K562 (cell line): Measurements from ENCODE around the gene CRLF1. TPM values are rescaled to one million over a fixed set of nuclear protein-coding genes. Genes with fewer than 3 reads are reported as not detected.

ENCODE experiments used
- CC2D1A ChIP-seq: fragments of 450-650 bp; IDR thresholded peaks from 2 replicates; pipeline ENCODE4 v1.6.1; 2017; ENCODE audit warnings: mild to moderate bottlenecking
- FOXJ3 ChIP-seq: sonication (generic); formaldehyde crosslinking; IDR thresholded peaks from 2 replicates; pipeline ENCODE4 v1.4.0; 2020; ENCODE audit warnings: mild to moderate bottlenecking, missing genetic modification reagents
- NR4A1 ChIP-seq, 2 experiments: fragments of 250-450 bp in 1 of 2; fragments of 450-650 bp in 1 of 2; sonication (Bioruptor Pico) in 1 of 2; IDR thresholded peaks; 2 replicates each; pipeline versions ENCODE4 v1.4.0 to v1.6.1; 2016 to 2020; ENCODE audit warnings: mild to moderate bottlenecking in 2 of 2, missing compliant biosample characterization in 1 of 2, missing genetic modification characterization in 1 of 2, moderate library complexity in 1 of 2
- TEAD1 ChIP-seq, 2 experiments: fragments of 450-650 bp in 1 of 2; sonication (generic) in 1 of 2; formaldehyde crosslinking; IDR thresholded peaks; 2 replicates each; pipeline versions ENCODE4 v1.4.0 to v1.8.0; 2020 to 2022; ENCODE audit warnings: mild to moderate bottlenecking in 2 of 2, missing genetic modification reagents in 1 of 2
- ZFP30 ChIP-seq: fragments of 250-450 bp; sonication (Bioruptor Pico); IDR thresholded peaks from 2 replicates; pipeline ENCODE4 v1.8.0; 2022; ENCODE audit warnings: moderate library complexity, mild to moderate bottlenecking, inconsistent platforms, borderline replicate concordance
- ZNF24 ChIP-seq: fragments of 450-650 bp; IDR thresholded peaks from 2 replicates; pipeline ENCODE4 v1.6.1; 2016
- ZNF263 ChIP-seq: sonication (generic); formaldehyde crosslinking; IDR thresholded peaks from 2 replicates; pipeline ENCODE4 v1.8.0; 2022; ENCODE audit warnings: mild to moderate bottlenecking, missing genetic modification reagents, borderline replicate concordance
- polyA plus RNA-seq, 8 experiments: library from polyadenylated mRNA; depleted of rRNA in 4 of 8; stranded (reverse) in 5 of 8; unstranded in 3 of 8; fragments of >200 nt; fragmentation: Nextera tagmentation in 2 of 8; fragmentation: Illumina TruSeq in 1 of 8; extraction: Ambion mirVana in 2 of 8; extraction: Trizol in 1 of 8; gene quantifications; 2 replicates each; pipeline versions ENCODE4 v1.2.1 to v1.2.3, GENCODE V29; 2011 to 2014; ENCODE audit warnings: inconsistent platforms in 1 of 8, missing spikeins in 1 of 8
- total RNA-seq, 7 experiments: library from RNA; depleted of rRNA in 6 of 7; stranded (reverse); fragments of >200 nt in 6 of 7; fragmentation: Illumina TruSeq in 2 of 7; extraction: Trizol in 2 of 7; gene quantifications; 2 replicates each; pipeline versions ENCODE4 v1.2.1 to v1.2.3, GENCODE V29; 2011 to 2021; ENCODE audit warnings: low replicate concordance in 1 of 7
- TF ChIP-seq, protein P1 (sequence below): fragments of 450-650 bp; IDR thresholded peaks from 2 replicates; pipeline ENCODE4 v1.6.1; 2016; ENCODE audit warnings: borderline replicate concordance
- TF ChIP-seq, protein P2 (sequence below), 2 experiments: fragments of 450-650 bp; IDR thresholded peaks; 2 replicates each; pipeline ENCODE4 v1.6.1; 2016
- TF ChIP-seq, protein P3 (sequence below): fragments of 250-450 bp; sonication (Bioruptor Pico); IDR thresholded peaks from 2 replicates; pipeline ENCODE4 v1.4.0; 2020
- TF ChIP-seq, protein P4 (sequence below): fragments of 450-650 bp; IDR thresholded peaks from 2 replicates; pipeline ENCODE4 v1.6.1; 2016; ENCODE audit warnings: low read depth, mild to moderate bottlenecking, moderate library complexity
- TF ChIP-seq, protein P5 (sequence below): fragments of 450-650 bp; IDR thresholded peaks from 2 replicates; pipeline ENCODE4 v1.6.1; 2018; ENCODE audit not compliant: partially characterized antibody

CRLF1 gene
- total and polyA plus RNA-seq, 9 of the 15 experiments (the other 6 are each of a cell fraction or from before 2014, with no cell fraction given), result 0.85 to 3.6 (median 1.7) TPM

DNA sequence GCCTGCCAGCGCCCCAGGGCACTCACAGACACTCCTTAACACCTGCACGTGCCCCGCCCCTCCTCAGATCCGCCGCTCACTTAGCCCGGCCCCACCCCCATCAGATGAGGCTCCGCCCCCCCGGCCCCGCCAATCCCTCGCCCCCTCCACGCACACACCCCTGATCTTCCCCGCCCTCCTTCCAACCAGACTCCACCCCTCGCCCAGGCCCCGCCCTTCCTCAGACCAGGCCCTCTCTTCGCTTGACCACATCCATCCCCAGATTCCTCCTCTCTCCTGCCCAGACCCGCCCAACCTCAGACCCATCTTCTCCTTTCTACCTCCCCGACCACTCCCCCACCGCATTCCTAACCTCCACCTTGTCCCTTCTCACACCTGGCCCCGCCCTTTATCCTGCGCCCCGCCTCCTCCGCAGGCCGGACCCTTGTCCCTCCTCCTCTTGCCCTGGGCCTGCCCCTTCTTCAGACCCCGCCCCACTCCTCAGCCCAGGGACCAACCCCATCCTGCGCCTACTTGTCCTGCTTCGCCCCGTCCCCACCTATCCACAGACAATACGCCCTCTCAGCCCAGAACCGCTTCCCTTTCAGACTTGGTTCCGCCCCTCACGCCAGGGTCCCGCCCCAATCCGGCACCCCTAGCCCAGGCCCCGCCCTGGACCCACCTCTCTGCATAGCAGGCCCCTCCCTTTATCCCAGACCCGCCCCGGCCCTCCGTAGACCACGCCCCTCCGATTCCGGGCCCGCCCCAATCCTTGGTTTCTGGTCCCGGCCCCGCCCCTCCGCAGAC lies 29.8 kb upstream of the CRLF1 start (continued):
- TF ChIP-seq, protein P1, sequence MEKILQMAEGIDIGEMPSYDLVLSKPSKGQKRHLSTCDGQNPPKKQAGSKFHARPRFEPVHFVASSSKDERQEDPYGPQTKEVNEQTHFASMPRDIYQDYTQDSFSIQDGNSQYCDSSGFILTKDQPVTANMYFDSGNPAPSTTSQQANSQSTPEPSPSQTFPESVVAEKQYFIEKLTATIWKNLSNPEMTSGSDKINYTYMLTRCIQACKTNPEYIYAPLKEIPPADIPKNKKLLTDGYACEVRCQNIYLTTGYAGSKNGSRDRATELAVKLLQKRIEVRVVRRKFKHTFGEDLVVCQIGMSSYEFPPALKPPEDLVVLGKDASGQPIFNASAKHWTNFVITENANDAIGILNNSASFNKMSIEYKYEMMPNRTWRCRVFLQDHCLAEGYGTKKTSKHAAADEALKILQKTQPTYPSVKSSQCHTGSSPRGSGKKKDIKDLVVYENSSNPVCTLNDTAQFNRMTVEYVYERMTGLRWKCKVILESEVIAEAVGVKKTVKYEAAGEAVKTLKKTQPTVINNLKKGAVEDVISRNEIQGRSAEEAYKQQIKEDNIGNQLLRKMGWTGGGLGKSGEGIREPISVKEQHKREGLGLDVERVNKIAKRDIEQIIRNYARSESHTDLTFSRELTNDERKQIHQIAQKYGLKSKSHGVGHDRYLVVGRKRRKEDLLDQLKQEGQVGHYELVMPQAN, result peak; percentile 77; the same call in 1 of the 2 replicates
- TF ChIP-seq CC2D1A (peak; percentile 43; the same call in 1 of the 2 replicates), NR4A1 (CRISPR knock-in tag; IDR thresholded peaks at IDR 0.05) (no peak), NR4A1 (tag; IDR thresholded peaks at IDR 0.05) (no peak), TEAD1 (CRISPR knock-in tag; IDR thresholded peaks at IDR 0.05) (0 out of 4 replicates have a peak, but pooled peaks of 1 of the 2 experiments have one; percentile 34), ZFP30 (CRISPR knock-in tag) (no peak), ZNF24 (no peak), ZNF263 (CRISPR knock-in tag) (no peak), FOXJ3 (CRISPR knock-in tag) (no peak)
- TF ChIP-seq, protein P2, sequence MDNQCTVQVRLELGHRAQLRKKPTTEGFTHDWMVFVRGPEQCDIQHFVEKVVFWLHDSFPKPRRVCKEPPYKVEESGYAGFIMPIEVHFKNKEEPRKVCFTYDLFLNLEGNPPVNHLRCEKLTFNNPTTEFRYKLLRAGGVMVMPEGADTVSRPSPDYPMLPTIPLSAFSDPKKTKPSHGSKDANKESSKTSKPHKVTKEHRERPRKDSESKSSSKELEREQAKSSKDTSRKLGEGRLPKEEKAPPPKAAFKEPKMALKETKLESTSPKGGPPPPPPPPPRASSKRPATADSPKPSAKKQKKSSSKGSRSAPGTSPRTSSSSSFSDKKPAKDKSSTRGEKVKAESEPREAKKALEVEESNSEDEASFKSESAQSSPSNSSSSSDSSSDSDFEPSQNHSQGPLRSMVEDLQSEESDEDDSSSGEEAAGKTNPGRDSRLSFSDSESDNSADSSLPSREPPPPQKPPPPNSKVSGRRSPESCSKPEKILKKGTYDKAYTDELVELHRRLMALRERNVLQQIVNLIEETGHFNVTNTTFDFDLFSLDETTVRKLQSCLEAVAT (IDR thresholded peaks at IDR 0.05), result peak; percentile 81 to 86; a peak in 3 of 4 replicates
- TF ChIP-seq, protein P3, sequence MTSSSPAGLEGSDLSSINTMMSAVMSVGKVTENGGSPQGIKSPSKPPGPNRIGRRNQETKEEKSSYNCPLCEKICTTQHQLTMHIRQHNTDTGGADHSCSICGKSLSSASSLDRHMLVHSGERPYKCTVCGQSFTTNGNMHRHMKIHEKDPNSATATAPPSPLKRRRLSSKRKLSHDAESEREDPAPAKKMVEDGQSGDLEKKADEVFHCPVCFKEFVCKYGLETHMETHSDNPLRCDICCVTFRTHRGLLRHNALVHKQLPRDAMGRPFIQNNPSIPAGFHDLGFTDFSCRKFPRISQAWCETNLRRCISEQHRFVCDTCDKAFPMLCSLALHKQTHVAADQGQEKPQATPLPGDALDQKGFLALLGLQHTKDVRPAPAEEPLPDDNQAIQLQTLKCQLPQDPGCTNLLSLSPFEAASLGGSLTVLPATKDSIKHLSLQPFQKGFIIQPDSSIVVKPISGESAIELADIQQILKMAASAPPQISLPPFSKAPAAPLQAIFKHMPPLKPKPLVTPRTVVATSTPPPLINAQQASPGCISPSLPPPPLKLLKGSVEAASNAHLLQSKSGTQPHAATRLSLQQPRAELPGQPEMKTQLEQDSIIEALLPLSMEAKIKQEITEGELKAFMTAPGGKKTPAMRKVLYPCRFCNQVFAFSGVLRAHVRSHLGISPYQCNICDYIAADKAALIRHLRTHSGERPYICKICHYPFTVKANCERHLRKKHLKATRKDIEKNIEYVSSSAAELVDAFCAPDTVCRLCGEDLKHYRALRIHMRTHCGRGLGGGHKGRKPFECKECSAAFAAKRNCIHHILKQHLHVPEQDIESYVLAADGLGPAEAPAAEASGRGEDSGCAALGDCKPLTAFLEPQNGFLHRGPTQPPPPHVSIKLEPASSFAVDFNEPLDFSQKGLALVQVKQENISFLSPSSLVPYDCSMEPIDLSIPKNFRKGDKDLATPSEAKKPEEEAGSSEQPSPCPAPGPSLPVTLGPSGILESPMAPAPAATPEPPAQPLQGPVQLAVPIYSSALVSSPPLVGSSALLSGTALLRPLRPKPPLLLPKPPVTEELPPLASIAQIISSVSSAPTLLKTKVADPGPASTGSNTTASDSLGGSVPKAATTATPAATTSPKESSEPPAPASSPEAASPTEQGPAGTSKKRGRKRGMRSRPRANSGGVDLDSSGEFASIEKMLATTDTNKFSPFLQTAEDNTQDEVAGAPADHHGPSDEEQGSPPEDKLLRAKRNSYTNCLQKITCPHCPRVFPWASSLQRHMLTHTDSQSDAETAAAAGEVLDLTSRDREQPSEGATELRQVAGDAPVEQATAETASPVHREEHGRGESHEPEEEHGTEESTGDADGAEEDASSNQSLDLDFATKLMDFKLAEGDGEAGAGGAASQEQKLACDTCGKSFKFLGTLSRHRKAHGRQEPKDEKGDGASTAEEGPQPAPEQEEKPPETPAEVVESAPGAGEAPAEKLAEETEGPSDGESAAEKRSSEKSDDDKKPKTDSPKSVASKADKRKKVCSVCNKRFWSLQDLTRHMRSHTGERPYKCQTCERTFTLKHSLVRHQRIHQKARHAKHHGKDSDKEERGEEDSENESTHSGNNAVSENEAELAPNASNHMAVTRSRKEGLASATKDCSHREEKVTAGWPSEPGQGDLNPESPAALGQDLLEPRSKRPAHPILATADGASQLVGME, result no peak
- TF ChIP-seq, protein P4, sequence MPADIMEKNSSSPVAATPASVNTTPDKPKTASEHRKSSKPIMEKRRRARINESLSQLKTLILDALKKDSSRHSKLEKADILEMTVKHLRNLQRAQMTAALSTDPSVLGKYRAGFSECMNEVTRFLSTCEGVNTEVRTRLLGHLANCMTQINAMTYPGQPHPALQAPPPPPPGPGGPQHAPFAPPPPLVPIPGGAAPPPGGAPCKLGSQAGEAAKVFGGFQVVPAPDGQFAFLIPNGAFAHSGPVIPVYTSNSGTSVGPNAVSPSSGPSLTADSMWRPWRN, result no peak
- TF ChIP-seq, protein P5, sequence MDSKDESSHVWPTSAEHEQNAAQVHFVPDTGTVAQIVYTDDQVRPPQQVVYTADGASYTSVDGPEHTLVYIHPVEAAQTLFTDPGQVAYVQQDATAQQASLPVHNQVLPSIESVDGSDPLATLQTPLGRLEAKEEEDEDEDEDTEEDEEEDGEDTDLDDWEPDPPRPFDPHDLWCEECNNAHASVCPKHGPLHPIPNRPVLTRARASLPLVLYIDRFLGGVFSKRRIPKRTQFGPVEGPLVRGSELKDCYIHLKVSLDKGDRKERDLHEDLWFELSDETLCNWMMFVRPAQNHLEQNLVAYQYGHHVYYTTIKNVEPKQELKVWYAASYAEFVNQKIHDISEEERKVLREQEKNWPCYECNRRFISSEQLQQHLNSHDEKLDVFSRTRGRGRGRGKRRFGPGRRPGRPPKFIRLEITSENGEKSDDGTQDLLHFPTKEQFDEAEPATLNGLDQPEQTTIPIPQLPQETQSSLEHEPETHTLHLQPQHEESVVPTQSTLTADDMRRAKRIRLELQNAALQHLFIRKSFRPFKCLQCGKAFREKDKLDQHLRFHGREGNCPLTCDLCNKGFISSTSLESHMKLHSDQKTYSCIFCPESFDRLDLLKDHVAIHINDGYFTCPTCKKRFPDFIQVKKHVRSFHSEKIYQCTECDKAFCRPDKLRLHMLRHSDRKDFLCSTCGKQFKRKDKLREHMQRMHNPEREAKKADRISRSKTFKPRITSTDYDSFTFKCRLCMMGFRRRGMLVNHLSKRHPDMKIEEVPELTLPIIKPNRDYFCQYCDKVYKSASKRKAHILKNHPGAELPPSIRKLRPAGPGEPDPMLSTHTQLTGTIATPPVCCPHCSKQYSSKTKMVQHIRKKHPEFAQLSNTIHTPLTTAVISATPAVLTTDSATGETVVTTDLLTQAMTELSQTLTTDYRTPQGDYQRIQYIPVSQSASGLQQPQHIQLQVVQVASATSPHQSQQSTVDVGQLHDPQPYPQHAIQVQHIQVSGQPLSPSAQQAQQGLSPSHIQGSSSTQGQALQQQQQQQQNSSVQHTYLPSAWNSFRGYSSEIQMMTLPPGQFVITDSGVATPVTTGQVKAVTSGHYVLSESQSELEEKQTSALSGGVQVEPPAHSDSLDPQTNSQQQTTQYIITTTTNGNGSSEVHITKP, result peak; percentile 70
